ENCODE results near the gene DIAPH2.

Gene DIAPH2

DNA sequence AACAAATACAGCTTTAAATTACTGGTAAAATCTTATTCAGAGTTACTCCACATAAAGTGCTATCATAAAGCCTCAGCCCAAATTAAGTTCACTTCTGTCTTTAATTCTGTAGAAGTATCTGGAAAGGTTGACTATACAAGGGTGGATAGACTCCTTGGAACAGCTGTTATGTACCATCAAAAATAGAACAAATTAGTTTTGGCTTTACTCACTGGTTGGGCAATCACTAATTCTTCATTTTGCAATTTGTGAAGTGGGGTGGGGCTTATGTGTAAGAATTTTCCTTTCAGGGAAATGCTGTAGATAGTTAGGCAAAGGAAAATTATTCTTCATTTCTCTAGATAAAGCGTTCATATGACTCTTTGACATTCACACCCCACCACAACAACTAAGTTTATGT lies 7.8 kb downstream of the DIAPH2 start:
- no peak overlapping the region for H3K4me2 ChIP-seq (ENCODE audit: low read length)
- no peaks in the 10 kb centered on the region for H4K20me1 ChIP-seq (ENCODE audit: control insufficient read depth, insufficient read depth, low read depth, low read length)
- no peak for TF ChIP-seq EZH2phosphoT487 (IDR thresholded peaks at IDR 0.05; ENCODE audit: borderline replicate concordance, low read length)
- no peak for TF ChIP-seq CTCF (IDR thresholded peaks at IDR 0.05; ENCODE audit: low read depth, low read length, poor library complexity, severe bottlenecking)
- H3K79me2 ChIP-seq (ENCODE audit: control insufficient read depth, low read length) = peaks cover 39% of the 10 kb centered on the region
- H3K9me3 ChIP-seq (ENCODE audit: control insufficient read depth, insufficient read depth, low read length) = no peaks in the 10 kb centered on the region
- H3K4me1 ChIP-seq (ENCODE audit: control insufficient read depth, low read length) = no peaks in the 10 kb centered on the region
- no peak overlapping the region for H3K4me3 ChIP-seq (ENCODE audit: low read length)
- no peak overlapping the region for H3K27ac ChIP-seq (ENCODE audit: low read depth, low read length)
- no peaks in the 10 kb centered on the region for H3K36me3 ChIP-seq (ENCODE audit: control insufficient read depth, low read length)
- no peaks in the 10 kb centered on the region for H3K9me2 ChIP-seq (replicated peaks; ENCODE audit: control insufficient read depth, low read length)
- no peaks in the 10 kb centered on the region for H3F3A ChIP-seq (ENCODE audit: control insufficient read depth, insufficient read depth)
- no peaks in the 10 kb centered on the region for H3K27me3 ChIP-seq (ENCODE audit: control insufficient read depth, low read length)

DNA sequence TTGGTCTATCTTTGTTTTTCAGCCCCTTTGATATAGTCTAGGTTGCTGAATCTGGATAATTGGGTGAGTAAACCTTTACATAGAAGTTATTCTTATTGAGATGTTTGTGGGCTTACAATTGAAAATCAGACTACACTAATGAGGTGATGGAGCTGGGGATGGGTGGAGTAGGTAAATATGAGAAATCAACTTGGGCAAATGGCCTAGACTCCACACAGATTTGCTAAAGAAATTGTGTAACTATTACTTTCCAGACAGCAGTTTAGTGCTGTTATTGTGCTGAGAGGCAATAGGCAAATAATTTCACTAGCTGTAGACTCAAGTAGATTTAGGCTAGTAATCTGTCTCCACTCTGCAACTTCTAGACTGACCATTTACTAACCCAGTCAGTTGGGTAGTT lies 8.2 kb downstream of the DIAPH2 start:
- Histone ChIP-seq H3K9me3 (ENCODE audit: control insufficient read depth, insufficient read depth, low read length) (no peaks in the 10 kb centered on the region), H3K36me3 (ENCODE audit: control insufficient read depth, low read length) (no peaks in the 10 kb centered on the region), H3K4me2 (ENCODE audit: low read length) (no peak overlapping the region), H3K4me1 (ENCODE audit: control insufficient read depth, low read length) (no peaks in the 10 kb centered on the region), H3K9me2 (replicated peaks; ENCODE audit: control insufficient read depth, low read length) (no peaks in the 10 kb centered on the region), H3K27ac (ENCODE audit: low read depth, low read length) (no peak overlapping the region), H3K79me2 (ENCODE audit: control insufficient read depth, low read length) (peaks cover 36% of the 10 kb centered on the region), H3K27me3 (ENCODE audit: control insufficient read depth, low read length) (no peaks in the 10 kb centered on the region), H3K4me3 (ENCODE audit: low read length) (no peak overlapping the region), H4K20me1 (ENCODE audit: control insufficient read depth, insufficient read depth, low read depth, low read length) (no peaks in the 10 kb centered on the region), H3F3A (ENCODE audit: control insufficient read depth, insufficient read depth) (no peaks in the 10 kb centered on the region)
- TF ChIP-seq CTCF (IDR thresholded peaks at IDR 0.05; ENCODE audit: low read depth, low read length, poor library complexity, severe bottlenecking) (no peak), EZH2phosphoT487 (IDR thresholded peaks at IDR 0.05; ENCODE audit: borderline replicate concordance, low read length) (no peak)

DNA sequence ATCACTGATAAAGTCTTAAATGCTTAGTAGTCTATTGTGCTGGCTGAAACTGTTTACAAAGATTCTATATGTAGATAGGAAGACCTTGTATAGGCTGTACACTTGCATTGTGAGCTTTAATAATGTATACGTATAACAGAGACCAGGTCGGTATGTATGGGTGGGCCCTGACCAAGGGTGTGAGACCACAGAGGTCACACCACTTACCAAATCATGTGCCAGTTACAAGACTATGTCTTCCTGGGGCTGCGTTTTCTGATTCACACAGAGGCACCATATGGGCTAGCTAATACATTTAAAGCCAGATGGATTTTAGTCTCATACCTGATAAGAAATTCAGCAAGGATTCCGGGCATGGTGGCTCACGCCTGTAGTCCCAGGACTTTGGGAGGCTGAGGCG lies 8.8 kb downstream of the DIAPH2 start:
- H3K4me1 ChIP-seq (ENCODE audit: control insufficient read depth, low read length) = no peaks in the 10 kb centered on the region
- peaks cover 34% of the 10 kb centered on the region for H3K79me2 ChIP-seq (ENCODE audit: control insufficient read depth, low read length)
- H3F3A ChIP-seq (ENCODE audit: control insufficient read depth, insufficient read depth) = no peaks in the 10 kb centered on the region
- H3K36me3 ChIP-seq (ENCODE audit: control insufficient read depth, low read length) = no peaks in the 10 kb centered on the region
- no peaks in the 10 kb centered on the region for H3K9me3 ChIP-seq (ENCODE audit: control insufficient read depth, insufficient read depth, low read length)
- H3K27ac ChIP-seq (ENCODE audit: low read depth, low read length) = no peak overlapping the region
- no peaks in the 10 kb centered on the region for H3K27me3 ChIP-seq (ENCODE audit: control insufficient read depth, low read length)
- H3K4me2 ChIP-seq (ENCODE audit: low read length) = no peak overlapping the region
- H3K4me3 ChIP-seq (ENCODE audit: low read length) = no peak overlapping the region
- H4K20me1 ChIP-seq (ENCODE audit: control insufficient read depth, insufficient read depth, low read depth, low read length) = no peaks in the 10 kb centered on the region
- H3K9me2 ChIP-seq (replicated peaks; ENCODE audit: control insufficient read depth, low read length) = no peaks in the 10 kb centered on the region
- no peak for TF ChIP-seq EZH2phosphoT487 (IDR thresholded peaks at IDR 0.05; ENCODE audit: borderline replicate concordance, low read length)
- no peak for TF ChIP-seq CTCF (IDR thresholded peaks at IDR 0.05; ENCODE audit: low read depth, low read length, poor library complexity, severe bottlenecking)

DNA sequence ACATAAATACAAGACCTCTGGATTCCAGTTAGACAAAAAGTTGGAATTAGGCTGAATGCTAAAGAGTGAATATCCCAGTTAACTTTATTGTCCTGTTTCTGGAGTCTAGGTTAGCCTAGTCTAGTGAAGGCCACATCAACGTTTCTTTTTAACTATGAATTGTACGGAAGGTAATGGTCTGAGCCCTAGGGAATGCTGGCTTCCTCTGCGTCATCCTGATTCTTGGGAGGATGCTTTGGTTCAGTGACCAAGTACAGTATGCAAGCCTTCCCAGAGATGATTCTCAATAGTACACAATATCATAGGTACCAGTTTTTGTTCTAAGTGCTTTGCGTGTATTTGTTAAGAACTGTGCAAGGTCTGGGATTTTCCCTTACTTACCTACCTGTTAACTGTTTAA lies 11.8 kb downstream of the DIAPH2 start:
- Histone ChIP-seq H3K4me1 (ENCODE audit: control insufficient read depth, low read length) (no peaks in the 10 kb centered on the region), H4K20me1 (ENCODE audit: control insufficient read depth, insufficient read depth, low read depth, low read length) (no peaks in the 10 kb centered on the region), H3K79me2 (ENCODE audit: control insufficient read depth, low read length) (peaks cover 17% of the 10 kb centered on the region), H3F3A (ENCODE audit: control insufficient read depth, insufficient read depth) (no peaks in the 10 kb centered on the region), H3K36me3 (ENCODE audit: control insufficient read depth, low read length) (no peaks in the 10 kb centered on the region), H3K27ac (ENCODE audit: low read depth, low read length) (no peak overlapping the region), H3K4me2 (ENCODE audit: low read length) (no peak overlapping the region), H3K9me3 (ENCODE audit: control insufficient read depth, insufficient read depth, low read length) (no peaks in the 10 kb centered on the region), H3K9me2 (replicated peaks; ENCODE audit: control insufficient read depth, low read length) (no peaks in the 10 kb centered on the region), H3K4me3 (ENCODE audit: low read length) (no peak overlapping the region), H3K27me3 (ENCODE audit: control insufficient read depth, low read length) (no peaks in the 10 kb centered on the region)
- TF ChIP-seq EZH2phosphoT487 (IDR thresholded peaks at IDR 0.05; ENCODE audit: borderline replicate concordance, low read length) = no peak
- TF ChIP-seq CTCF (IDR thresholded peaks at IDR 0.05; ENCODE audit: low read depth, low read length, poor library complexity, severe bottlenecking) = no peak

Data from DOHH2 (cell line).